ENCODE results near the gene DACH2.

DACH2 gene

DNA sequence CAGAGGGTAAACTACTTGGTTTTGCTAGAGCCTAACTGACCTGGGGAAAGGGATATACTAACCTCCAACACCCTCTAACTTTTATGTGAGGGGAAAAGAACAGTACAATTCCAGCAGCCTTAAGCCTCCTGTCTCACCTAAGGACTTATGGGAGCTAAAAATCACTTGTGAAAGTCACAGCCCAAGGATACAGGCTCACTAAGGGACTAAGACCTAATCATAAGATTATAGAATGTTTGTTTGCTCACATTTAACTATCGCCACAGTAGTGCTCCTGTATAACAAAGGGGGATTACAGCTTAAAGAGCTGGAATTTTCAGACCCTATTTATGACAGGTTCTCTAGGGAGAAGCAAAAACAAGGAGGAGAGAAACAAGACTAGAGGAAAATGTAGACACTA is 548.7 kb downstream of the DACH2 start:
- TF ChIP-seq, protein P1, sequence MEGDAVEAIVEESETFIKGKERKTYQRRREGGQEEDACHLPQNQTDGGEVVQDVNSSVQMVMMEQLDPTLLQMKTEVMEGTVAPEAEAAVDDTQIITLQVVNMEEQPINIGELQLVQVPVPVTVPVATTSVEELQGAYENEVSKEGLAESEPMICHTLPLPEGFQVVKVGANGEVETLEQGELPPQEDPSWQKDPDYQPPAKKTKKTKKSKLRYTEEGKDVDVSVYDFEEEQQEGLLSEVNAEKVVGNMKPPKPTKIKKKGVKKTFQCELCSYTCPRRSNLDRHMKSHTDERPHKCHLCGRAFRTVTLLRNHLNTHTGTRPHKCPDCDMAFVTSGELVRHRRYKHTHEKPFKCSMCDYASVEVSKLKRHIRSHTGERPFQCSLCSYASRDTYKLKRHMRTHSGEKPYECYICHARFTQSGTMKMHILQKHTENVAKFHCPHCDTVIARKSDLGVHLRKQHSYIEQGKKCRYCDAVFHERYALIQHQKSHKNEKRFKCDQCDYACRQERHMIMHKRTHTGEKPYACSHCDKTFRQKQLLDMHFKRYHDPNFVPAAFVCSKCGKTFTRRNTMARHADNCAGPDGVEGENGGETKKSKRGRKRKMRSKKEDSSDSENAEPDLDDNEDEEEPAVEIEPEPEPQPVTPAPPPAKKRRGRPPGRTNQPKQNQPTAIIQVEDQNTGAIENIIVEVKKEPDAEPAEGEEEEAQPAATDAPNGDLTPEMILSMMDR (IDR thresholded peaks at IDR 0.05; ENCODE audit: insufficient read depth, missing control alignments): no peak
- DNase-seq (ENCODE audit: insufficient read length, low spot score) (no peak), FAIRE-seq (peak; percentile 71)

DNA sequence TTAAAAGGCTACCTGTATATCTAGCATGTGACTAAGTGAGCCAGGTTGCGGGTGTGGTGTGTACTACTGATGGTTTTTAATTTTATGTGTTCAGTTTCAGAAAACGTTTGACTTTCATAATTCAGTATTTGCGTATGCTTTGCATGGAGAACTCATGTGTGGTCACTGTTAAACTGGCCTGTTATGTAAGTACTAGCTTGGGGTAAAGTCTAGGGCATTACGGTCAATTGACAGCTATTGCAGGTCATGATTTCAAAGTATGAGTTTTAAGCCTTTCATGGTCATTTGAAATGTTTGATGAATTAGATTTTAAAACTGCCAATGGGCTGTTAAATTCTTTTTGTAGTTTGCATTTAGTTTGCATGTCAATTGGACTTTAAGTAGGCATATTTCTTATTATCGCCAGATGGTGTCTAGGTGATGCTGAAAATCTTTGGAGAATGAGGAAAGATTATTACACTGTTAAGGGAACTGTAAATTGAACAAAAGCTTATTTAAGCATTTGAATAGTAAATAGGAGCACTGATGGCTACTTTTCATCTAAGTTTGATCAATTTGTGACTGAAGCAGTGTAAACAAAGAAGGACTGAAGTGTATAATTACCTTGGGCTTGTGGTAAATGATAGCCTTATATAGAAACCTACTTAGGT is 563.4 kb downstream of the DACH2 start:
- TF ChIP-seq, protein P1 (IDR thresholded peaks at IDR 0.05; ENCODE audit: insufficient read depth, missing control alignments): no peak
- no peak for FAIRE-seq
- DNase-seq (ENCODE audit: insufficient read length, low spot score): no peak

DNA sequence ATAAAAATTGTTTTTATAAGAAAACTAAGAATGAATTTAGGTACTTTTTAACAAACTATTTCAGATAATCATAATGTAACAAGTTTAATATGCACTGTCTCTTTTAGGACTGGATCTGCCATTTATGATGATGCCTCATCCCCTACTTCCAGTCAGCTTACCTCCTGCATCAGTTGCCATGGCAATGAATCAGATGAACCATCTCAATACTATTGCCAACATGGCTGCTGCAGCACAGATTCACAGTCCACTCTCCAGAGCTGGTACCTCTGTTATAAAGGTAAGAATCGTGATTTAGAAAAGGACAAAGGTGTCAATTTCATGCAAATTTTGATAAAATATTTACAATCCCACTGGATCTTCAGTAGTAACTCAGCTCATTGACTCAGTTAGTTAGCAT is 566.2 kb downstream of the DACH2 start:
- FAIRE-seq (no peak), DNase-seq (ENCODE audit: insufficient read length, low spot score) (no peak)
- TF ChIP-seq, protein P1 (IDR thresholded peaks at IDR 0.05; ENCODE audit: insufficient read depth, missing control alignments): no peak

DNA sequence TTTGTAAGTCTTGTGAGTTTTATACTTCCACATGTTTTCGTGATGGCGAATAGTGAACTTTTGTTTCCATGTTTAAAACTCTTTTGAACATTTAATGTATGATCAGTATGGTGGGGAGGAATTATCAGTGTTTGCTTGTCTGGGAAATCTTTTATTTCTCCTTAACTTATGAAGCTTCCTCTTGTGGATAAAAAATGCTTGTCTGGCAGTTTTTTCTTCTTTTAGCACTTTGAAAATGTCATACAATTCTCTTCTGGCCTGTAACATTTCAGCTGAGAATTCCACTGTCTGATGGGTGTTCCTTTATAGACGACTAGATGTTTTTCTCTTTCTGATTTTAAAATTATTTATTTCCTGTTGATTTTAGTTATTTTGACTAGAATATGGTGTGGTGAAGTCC is 576.0 kb downstream of the DACH2 start:
- DNase-seq (ENCODE audit: insufficient read length, low spot score) (no peak), FAIRE-seq (no peak)
- TF ChIP-seq, protein P1 (IDR thresholded peaks at IDR 0.05; ENCODE audit: insufficient read depth, missing control alignments): no peak

DNA sequence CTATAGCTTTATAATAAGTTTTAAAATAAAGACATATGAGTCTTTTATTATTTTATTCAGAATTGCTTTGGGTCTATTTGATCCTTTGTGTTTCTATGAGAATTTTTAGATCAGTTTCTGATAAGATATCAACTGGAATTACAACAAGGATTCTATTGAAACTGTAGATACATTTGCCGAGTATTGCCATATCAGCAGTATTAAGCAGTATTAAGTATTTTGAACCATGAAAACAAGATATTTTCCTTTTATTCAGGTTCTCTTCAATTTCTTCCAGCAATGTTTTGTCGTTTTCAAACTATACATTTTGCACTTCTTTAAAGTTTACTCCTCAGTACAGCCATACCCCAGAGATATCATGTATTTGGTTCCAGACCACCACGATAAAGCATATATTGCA is 598.8 kb downstream of the DACH2 start:
- TF ChIP-seq, protein P1 (IDR thresholded peaks at IDR 0.05; ENCODE audit: insufficient read depth, missing control alignments): no peak
- FAIRE-seq (no peak), DNase-seq (ENCODE audit: insufficient read length, low spot score) (no peak)

DNA sequence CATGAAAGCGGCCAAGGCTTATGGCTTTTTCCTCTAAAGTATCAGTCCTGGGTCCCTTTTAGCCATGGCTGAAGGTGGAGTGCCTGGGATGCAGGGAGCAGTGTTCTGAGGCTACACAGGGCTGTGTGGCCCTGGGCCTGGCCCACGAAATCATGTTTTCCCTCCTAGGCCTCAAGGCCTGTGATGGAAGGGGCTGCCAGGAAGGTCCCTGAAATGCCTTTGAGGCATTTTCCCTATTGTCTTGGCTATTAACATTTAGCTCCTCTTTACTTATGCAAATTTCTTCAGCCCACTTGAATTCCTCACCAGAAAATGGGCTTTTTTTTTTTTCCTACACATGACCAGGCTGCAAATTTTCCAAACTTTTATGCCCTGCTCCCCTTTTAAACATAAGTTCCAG is 657.0 kb downstream of the DACH2 start:
- TF ChIP-seq, protein P1 (IDR thresholded peaks at IDR 0.05; ENCODE audit: insufficient read depth, missing control alignments): no peak
- DNase-seq (ENCODE audit: insufficient read length, low spot score): no peak
- no peak for FAIRE-seq

DNA sequence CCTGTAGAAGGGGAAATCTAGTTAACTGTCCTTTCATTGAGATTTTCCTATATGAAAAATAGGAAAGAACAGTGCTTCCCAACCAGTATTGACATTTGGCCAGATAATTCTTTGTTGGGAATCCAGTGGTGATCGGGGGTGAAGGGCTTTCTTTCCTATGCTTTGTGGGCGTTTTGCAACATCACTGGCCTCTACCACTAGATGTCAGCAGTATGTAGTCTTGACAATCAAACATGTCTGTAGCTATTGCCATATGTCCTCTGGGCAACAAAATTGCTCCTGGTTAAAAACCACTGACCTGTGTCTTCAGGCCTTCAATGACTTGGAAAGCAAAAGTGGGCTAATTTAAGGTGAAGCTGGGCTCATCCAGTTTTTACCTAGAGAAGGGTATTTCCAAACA is 658.5 kb downstream of the DACH2 start:
- no peak for FAIRE-seq
- DNase-seq (ENCODE audit: insufficient read length, low spot score): no peak
- TF ChIP-seq, protein P1 (IDR thresholded peaks at IDR 0.05; ENCODE audit: insufficient read depth, missing control alignments): peak; percentile 17
